ENCODE data around the gene NELFA.

GRCh38 chr4:1932736-1933135 is 76.0 kb downstream of the NELFA start:
- TF ChIP-seq EZH2 (IDR thresholded peaks at IDR 0.05), result no peak
- no peak for TF ChIP-seq POLR2AphosphoS5 (IDR thresholded peaks at IDR 0.05; ENCODE audit: borderline replicate concordance, low read depth, low read length)
- no peak for TF ChIP-seq FOXP2 (optimal IDR thresholded peaks at IDR 0.05; ENCODE audit: control extremely low read depth, extremely low read length, insufficient read depth)

Data from SK-N-MC (cell line).